Measurements from ENCODE around the gene GALNT12.

GALNT12 gene

GRCh38 chr9:98834386-98834785 lies 26.9 kb downstream of the GALNT12 start:
- DNase-seq = no peak

GRCh38 chr9:98836206-98836605 lies 28.7 kb downstream of the GALNT12 start:
- DNase-seq = no peak

GRCh38 chr9:98837516-98837915 lies 30.0 kb downstream of the GALNT12 start:
- no peak for DNase-seq

- no peak for DNase-seq
These were observed 30.8 kb downstream of the GALNT12 start for GRCh38 chr9:98838155-98838867.

- no peak for DNase-seq
These were observed 31.5 kb downstream of the GALNT12 start for GRCh38 chr9:98838868-98839565.

GRCh38 chr9:98839724-98840123 lies 32.3 kb downstream of the GALNT12 start:
- DNase-seq = no peak

GRCh38 chr9:98842510-98842909 lies 35.0 kb downstream of the GALNT12 start:
- no peak for DNase-seq

- no peak for DNase-seq
These were observed 38.6 kb downstream of the GALNT12 start for GRCh38 chr9:98846081-98846480.

GRCh38 chr9:98846879-98847278 lies 39.4 kb downstream of the GALNT12 start:
- no peak for DNase-seq

GRCh38 chr9:98848450-98849149 lies 41.1 kb downstream of the GALNT12 start:
- peak; percentile 80 for DNase-seq

GRCh38 chr9:98849563-98849962 lies 42.1 kb downstream of the GALNT12 start:
- no peak for DNase-seq

- DNase-seq = no peak
These were observed 43.6 kb downstream of the GALNT12 start for GRCh38 chr9:98850851-98851729.

- DNase-seq = no peak
These were observed 44.4 kb downstream of the GALNT12 start for GRCh38 chr9:98851730-98852459.

- DNase-seq = no peak
These were observed 44.9 kb downstream of the GALNT12 start for GRCh38 chr9:98852460-98852734.

- DNase-seq = no peak
These were observed 45.5 kb downstream of the GALNT12 start for GRCh38 chr9:98852961-98853360.

- DNase-seq = no peak
These were observed 46.8 kb downstream of the GALNT12 start for GRCh38 chr9:98854266-98854665.

GRCh38 chr9:98855592-98855991 lies 48.1 kb downstream of the GALNT12 start:
- no peak for DNase-seq

- no peak for DNase-seq
These were observed 49.5 kb downstream of the GALNT12 start for GRCh38 chr9:98856982-98857381.

- no peak for DNase-seq
These were observed 52.5 kb downstream of the GALNT12 start for GRCh38 chr9:98859941-98860340.

GRCh38 chr9:98860871-98861293 lies 53.4 kb downstream of the GALNT12 start:
- DNase-seq = no peak

GRCh38 chr9:98861781-98862504 lies 54.5 kb downstream of the GALNT12 start:
- DNase-seq = no peak

- DNase-seq = no peak
These were observed 55.5 kb downstream of the GALNT12 start for GRCh38 chr9:98862936-98863335.

All from CD4-positive, alpha-beta T cell treated with Interleukin-6 for 4 hours (primary cell).